GM21390 (cell line): Measurements from ENCODE around the gene LSAMP.

Source experiments
- ATAC-seq: cut with Tn5 transposase; IDR thresholded peaks from one replicate; pipeline ENCODE4 v1.9.1; 2021; ENCODE audit not compliant: unreplicated experiment

LSAMP gene

GRCh38 chr3:116032176-116032575 is 413.1 kb downstream of the LSAMP start:
- ATAC-seq, result no peak

- no peak for ATAC-seq
Observed at GRCh38 chr3:116030131-116030850, 415.0 kb downstream of the LSAMP start.

- ATAC-seq, result no peak
Observed at GRCh38 chr3:116029266-116029665, 416.0 kb downstream of the LSAMP start.

GRCh38 chr3:116028157-116028556 is 417.1 kb downstream of the LSAMP start:
- ATAC-seq, result no peak

- no peak for ATAC-seq
Observed at GRCh38 chr3:116020989-116021388, 424.3 kb downstream of the LSAMP start.

GRCh38 chr3:116020495-116020894 is 424.8 kb downstream of the LSAMP start:
- ATAC-seq, result peak; percentile 95

- no peak for ATAC-seq
Observed at GRCh38 chr3:116019254-116019763, 426.0 kb downstream of the LSAMP start.

- ATAC-seq, result no peak
Observed at GRCh38 chr3:116018646-116019045, 426.6 kb downstream of the LSAMP start.

- ATAC-seq, result no peak
Observed at GRCh38 chr3:116015931-116016330, 429.4 kb downstream of the LSAMP start.

GRCh38 chr3:116007000-116007399 is 438.3 kb downstream of the LSAMP start:
- ATAC-seq, result no peak

GRCh38 chr3:116005404-116005803 is 439.9 kb downstream of the LSAMP start:
- no peak for ATAC-seq

GRCh38 chr3:116002235-116002634 is 443.1 kb downstream of the LSAMP start:
- no peak for ATAC-seq

- no peak for ATAC-seq
Observed at GRCh38 chr3:116001151-116001621, 444.1 kb downstream of the LSAMP start.

- peak; percentile 83 for ATAC-seq
Observed at GRCh38 chr3:116000311-116000710, 445.0 kb downstream of the LSAMP start.

- no peak for ATAC-seq
Observed at GRCh38 chr3:115999613-116000012, 445.7 kb downstream of the LSAMP start.

GRCh38 chr3:115999001-115999585 is 446.2 kb downstream of the LSAMP start:
- ATAC-seq, result no peak

GRCh38 chr3:115996420-115997108 is 448.7 kb downstream of the LSAMP start:
- no peak for ATAC-seq

- no peak for ATAC-seq
Observed at GRCh38 chr3:115990669-115991068, 454.6 kb downstream of the LSAMP start.

GRCh38 chr3:115989684-115990421 is 455.4 kb downstream of the LSAMP start:
- ATAC-seq, result no peak

- ATAC-seq, result no peak
Observed at GRCh38 chr3:115986555-115987207, 458.6 kb downstream of the LSAMP start.

GRCh38 chr3:115982629-115983028 is 462.7 kb downstream of the LSAMP start:
- no peak for ATAC-seq
